WERI-Rb-1 (cell line): ENCODE results near the gene OBSL1.
A peak's percentile ranks its signal among the peaks of the same experiment; 100 is the strongest.

Experiments
- DNase-seq: peaks from one replicate; pipeline ENCODE4 v3.0.0-alpha.2; 2020
- H3K27ac ChIP-seq: fragments of 250-450 bp; sonication (Bioruptor Pico); 2 replicates; pipeline ENCODE4 v1.5.1; 2020; ENCODE audit warnings: mild to moderate bottlenecking, moderate library complexity
- H3K27me3 ChIP-seq: fragments of 250-450 bp; sonication (Bioruptor Pico); 2 replicates; pipeline ENCODE4 v1.5.1; 2021; ENCODE audit warnings: mild to moderate bottlenecking, low read depth, moderate library complexity; ENCODE audit not compliant: insufficient read depth, severe bottlenecking
- H3K36me3 ChIP-seq: fragments of 250-450 bp; sonication (Bioruptor Pico); 2 replicates; pipeline ENCODE4 v1.5.1; 2020; ENCODE audit warnings: mild to moderate bottlenecking, moderate library complexity
- H3K4me3 ChIP-seq: 2 replicates; pipeline ENCODE4 v1.5.1; 2011; ENCODE audit warnings: low read depth, mild to moderate bottlenecking, control low read depth, low read length
- H3K9me3 ChIP-seq: fragments of 250-450 bp; sonication (Bioruptor Pico); 2 replicates; pipeline ENCODE4 v1.5.1; 2021; ENCODE audit warnings: mild to moderate bottlenecking, moderate library complexity; ENCODE audit not compliant: severe bottlenecking
- TF ChIP-seq, protein P1 (sequence below): IDR thresholded peaks from 2 replicates; pipeline ENCODE4 v1.5.1; 2011; ENCODE audit warnings: low read depth, mild to moderate bottlenecking, control low read depth, inconsistent platforms, low read length

The OBSL1 gene

DNA sequence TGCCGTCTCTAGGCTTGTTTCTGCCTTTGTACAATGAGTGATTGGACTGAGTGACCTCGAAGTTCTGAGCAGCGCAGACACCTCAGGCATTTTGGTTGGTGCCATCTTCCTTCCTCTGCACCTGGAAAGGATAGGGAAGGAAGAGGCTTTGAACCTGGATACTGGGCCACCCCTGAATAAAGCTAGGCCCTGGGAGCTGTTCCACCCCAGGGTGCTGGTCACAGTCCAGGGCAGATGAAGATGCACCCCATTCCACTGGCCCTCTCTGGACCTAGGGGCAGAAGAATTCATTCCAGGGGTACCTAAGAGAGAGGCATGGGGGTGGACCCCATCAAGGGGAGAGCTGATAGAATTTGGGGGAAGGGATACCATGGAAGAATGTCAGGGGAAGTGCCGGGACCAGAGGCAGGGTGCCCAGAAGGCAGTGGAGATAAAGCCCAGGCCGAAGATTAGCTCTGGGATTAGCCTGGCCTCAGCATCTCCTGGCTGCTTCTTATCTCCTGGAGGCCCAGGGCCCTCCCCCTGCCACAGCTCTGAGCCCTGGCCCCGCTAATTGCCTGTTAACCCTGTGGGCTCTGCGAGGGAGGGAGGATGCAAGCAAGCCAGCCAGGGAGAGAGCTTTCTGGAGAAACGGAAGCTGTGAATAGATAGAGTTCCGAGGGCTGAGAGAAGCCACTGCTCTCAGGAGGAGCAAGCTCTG is 45.7 kb downstream of the OBSL1 start:
- DNase-seq = peak; percentile 97
- H3K27me3 ChIP-seq = no peaks in the 10 kb centered on the region
- TF ChIP-seq, protein P1, sequence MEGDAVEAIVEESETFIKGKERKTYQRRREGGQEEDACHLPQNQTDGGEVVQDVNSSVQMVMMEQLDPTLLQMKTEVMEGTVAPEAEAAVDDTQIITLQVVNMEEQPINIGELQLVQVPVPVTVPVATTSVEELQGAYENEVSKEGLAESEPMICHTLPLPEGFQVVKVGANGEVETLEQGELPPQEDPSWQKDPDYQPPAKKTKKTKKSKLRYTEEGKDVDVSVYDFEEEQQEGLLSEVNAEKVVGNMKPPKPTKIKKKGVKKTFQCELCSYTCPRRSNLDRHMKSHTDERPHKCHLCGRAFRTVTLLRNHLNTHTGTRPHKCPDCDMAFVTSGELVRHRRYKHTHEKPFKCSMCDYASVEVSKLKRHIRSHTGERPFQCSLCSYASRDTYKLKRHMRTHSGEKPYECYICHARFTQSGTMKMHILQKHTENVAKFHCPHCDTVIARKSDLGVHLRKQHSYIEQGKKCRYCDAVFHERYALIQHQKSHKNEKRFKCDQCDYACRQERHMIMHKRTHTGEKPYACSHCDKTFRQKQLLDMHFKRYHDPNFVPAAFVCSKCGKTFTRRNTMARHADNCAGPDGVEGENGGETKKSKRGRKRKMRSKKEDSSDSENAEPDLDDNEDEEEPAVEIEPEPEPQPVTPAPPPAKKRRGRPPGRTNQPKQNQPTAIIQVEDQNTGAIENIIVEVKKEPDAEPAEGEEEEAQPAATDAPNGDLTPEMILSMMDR = no peak

DNA sequence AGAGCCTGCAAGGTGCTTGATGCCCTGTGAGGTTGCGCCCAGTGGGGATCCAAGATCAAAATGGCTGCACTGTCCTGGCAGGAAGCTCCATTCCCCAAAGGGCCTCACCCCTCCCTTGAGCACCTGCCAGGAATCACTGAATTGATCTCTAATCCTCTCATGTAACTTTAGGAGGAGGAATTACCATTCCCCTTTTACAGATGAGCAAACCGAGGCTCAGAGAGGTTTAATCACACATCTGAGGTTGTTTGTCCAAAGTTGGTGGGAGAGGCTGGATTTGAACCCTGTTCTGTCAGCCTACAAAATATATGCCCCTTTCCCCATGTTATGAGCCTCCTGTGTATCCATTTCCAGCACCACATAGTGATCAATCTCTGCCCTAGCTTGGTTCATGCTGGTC is 46.5 kb downstream of the OBSL1 start:
- Histone ChIP-seq H3K9me3 (no peaks in the 10 kb centered on the region), H3K27ac (peak overlapping the region; percentile 96), H3K27me3 (no peaks in the 10 kb centered on the region), H3K36me3 (no peaks in the 10 kb centered on the region; the same call in 1 of the 2 replicates), H3K4me3 (no peak overlapping the region)
- TF ChIP-seq, protein P1 = no peak
- no peak for DNase-seq

More for the DNA sequence above, 45.7 kb downstream of the OBSL1 start:
- Histone ChIP-seq H3K36me3 (no peaks in the 10 kb centered on the region; the same call in none of the 2 replicates), H3K27ac (peak overlapping the region; percentile 96), H3K4me3 (peak overlapping the region; percentile 22; the same call in 1 of the 2 replicates), H3K9me3 (no peaks in the 10 kb centered on the region)

DNA sequence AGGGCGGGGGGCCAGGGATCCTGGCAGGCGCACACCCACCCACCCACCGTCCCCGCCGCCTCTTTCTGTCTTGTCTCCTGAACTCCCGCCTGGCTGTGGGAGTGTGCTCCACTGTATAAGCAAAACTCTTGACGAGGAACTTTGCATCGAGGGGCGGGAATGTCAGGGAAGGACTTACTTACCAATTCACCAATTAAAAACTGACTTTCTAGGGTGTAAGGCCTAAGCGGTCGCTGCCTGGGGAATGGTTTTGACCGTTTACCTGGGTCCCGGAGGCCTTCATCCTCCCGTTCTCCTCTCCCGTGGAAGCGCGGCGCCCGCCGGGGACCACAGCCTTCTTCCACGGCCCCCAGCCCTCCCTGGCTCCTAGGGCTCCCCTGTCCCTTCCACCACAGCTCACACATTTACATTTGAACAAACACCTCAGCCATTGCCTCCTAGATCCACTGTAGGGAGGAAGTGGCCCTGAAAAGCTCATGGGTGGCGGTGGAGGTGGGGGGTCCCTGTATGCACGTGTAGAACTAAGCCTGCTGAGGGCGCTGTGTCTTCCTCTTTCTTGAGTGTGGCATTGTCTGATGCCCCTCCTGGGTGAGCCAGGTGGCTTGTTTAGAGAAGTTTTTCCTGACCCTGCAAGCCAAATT is 48.2 kb downstream of the OBSL1 start:
- Histone ChIP-seq H3K4me3 (peak overlapping the region; percentile 43), H3K36me3 (no peaks in the 10 kb centered on the region; the same call in none of the 2 replicates), H3K9me3 (no peaks in the 10 kb centered on the region), H3K27me3 (no peaks in the 10 kb centered on the region), H3K27ac (peak overlapping the region; percentile 96)
- DNase-seq = peak; percentile 77
- TF ChIP-seq, protein P1 = peak; percentile 72

DNA sequence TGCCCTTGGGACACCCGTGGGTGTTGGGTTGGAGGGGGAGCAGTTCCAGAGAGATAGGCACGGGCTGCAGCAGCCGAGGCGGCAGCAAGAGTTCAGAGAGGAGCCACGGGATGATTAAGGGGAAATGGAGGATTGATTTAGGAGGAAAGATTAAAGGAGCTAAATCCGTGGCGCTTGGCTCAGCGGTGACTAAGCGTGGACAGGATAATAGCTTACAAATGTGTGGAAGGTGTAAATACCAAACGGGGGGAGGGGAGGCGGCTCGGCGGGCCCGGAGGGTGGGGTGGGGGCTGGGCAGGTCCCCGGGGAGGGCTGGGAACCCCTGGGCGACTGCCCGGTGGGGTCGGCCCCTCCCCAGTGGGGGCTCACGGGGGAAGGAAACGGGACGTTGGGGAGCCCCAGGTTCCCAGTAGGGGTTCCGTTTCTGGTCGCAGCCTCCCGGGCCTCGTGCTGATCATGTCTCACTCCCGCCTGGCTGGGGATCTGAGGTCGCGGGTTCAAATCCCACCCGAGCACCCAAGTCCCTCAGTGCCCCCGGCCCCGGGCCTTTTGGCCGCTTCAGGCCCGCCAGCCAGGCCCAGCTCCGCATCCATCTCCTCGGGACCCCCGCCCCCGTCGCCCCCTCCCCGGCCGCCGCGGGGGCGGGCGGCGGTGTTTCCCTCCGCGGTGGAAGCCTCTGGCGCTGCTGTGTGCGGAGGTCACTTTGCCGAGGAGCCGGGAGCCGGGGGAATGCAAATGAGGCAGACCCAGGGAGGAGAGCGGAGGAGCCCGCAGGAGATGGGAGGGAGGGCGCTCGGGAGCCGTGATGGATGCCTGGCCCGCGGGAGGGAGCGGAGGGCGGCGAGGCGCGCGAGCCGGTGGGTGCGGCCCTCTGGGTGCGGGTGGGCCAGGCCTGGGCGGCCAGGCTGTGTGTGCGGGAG is 49.0 kb downstream of the OBSL1 start:
- no peaks in the 10 kb centered on the region for H3K27me3 ChIP-seq
- H3K36me3 ChIP-seq = no peaks in the 10 kb centered on the region; the same call in none of the 2 replicates
- no peaks in the 10 kb centered on the region for H3K9me3 ChIP-seq
- TF ChIP-seq, protein P1 = no peak
- peak; percentile 91 for DNase-seq
- H3K4me3 ChIP-seq = peak overlapping the region; percentile 43
- H3K27ac ChIP-seq = peak overlapping the region; percentile 96

DNA sequence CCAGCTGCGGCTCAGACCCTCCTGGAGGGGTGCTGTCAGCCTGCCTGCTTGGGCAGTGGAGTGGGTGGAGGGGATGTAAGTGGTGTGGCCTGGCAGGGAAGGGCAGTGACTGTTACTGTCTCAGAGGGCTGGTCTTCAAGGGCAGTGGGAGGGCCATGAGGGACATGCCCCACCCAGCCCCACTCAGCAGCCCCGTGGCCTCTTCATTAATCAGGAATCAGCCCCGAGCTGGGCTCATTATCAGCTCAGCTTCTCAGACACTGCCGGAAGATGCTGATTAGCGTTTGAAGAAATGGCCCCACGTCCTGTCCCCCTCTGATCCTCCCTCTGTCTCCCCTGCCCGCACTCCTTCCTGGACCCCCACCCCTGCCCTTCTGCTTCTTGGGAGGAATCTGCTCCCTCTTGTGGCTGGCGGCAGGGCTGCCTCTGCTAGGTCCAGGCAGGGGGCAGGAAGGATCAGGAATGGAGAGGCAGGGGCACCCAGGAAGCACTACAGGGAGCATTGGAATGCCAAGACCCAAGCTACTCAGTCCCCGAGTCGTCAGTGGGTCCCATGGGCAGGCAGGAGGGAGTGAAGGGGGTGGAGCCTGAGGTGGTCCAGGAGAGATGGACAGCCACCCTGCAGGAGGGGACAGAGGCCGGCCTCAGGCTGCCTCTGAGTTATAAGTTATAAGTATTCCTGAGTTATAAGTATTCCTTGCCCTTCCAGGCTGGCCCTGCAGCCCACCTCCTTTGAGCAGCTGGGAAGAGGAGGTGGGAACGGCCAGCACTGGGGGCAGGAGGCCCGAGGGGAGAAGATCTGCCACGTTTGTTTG is 50.1 kb downstream of the OBSL1 start:
- Histone ChIP-seq H3K4me3 (peak overlapping the region; percentile 41), H3K36me3 (no peaks in the 10 kb centered on the region; the same call in none of the 2 replicates), H3K27ac (peak overlapping the region; percentile 98), H3K9me3 (no peaks in the 10 kb centered on the region), H3K27me3 (no peaks in the 10 kb centered on the region)
- TF ChIP-seq, protein P1 = peak; percentile 81
- DNase-seq = peak; percentile 98
